ENCODE results near the gene XCL2.
"Not testable (repeated sequence)": the region's sequence is repeated elsewhere in the genome, so short reads cannot be mapped to it uniquely, and the experiment has no call there.

Gene XCL2

DNA sequence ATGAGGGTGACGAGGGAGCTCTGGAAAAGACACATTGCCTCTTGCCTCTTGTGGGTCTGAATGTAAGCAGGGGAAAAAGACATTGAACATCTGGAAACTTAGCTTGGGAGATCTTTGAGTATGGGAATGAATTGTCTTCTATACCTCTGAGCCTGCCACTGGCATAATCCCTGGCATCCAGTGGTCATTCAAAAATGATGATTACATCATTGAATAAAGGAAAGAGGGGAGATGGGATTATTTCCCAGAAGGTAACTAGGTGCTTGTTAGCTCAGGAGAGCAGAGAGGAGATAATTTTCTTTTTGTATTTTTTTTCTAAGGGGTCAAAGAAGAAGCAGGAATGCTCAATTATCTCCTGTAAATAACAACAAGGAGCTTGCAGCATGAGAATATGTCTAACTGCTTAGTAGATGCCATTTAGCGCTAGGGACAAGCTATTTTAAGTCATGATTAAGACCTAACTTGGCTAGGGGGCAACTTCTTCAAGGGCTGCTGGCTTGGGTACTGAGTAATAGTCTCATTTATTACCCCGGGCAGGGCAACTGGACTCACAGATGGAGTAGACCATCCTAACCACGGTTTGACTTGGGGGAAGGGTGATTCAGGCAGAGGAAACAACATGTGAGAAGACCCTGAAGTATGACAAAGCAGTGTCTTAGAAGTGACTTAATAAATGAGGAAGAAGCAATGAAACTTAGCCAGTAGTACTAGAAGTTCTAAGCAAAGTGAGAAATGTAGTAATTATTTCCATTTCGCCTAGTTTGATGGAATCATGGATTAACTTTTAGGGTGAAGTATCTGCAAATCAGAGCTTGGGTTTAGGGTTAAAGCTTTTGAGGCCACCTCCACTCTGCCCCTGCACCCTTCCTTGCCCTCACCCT lies 11.0 kb upstream of the XCL2 start:
- intact Hi-C loops (cut with DNase I; ENCODE audit: low total_unique reads): no loop called here
- H3K27ac ChIP-seq: no peak overlapping the region
- no peaks in the 10 kb centered on the region for H3K4me1 ChIP-seq
- no peak for DNase-seq
- no peaks in the 10 kb centered on the region for H3K9me3 ChIP-seq
- H3K4me3 ChIP-seq: no peak overlapping the region
- TF ChIP-seq, protein P1, sequence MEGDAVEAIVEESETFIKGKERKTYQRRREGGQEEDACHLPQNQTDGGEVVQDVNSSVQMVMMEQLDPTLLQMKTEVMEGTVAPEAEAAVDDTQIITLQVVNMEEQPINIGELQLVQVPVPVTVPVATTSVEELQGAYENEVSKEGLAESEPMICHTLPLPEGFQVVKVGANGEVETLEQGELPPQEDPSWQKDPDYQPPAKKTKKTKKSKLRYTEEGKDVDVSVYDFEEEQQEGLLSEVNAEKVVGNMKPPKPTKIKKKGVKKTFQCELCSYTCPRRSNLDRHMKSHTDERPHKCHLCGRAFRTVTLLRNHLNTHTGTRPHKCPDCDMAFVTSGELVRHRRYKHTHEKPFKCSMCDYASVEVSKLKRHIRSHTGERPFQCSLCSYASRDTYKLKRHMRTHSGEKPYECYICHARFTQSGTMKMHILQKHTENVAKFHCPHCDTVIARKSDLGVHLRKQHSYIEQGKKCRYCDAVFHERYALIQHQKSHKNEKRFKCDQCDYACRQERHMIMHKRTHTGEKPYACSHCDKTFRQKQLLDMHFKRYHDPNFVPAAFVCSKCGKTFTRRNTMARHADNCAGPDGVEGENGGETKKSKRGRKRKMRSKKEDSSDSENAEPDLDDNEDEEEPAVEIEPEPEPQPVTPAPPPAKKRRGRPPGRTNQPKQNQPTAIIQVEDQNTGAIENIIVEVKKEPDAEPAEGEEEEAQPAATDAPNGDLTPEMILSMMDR (IDR thresholded peaks at IDR 0.05): no peak
- no peaks in the 10 kb centered on the region for H3K27me3 ChIP-seq
- H3K36me3 ChIP-seq: no peaks in the 10 kb centered on the region

DNA sequence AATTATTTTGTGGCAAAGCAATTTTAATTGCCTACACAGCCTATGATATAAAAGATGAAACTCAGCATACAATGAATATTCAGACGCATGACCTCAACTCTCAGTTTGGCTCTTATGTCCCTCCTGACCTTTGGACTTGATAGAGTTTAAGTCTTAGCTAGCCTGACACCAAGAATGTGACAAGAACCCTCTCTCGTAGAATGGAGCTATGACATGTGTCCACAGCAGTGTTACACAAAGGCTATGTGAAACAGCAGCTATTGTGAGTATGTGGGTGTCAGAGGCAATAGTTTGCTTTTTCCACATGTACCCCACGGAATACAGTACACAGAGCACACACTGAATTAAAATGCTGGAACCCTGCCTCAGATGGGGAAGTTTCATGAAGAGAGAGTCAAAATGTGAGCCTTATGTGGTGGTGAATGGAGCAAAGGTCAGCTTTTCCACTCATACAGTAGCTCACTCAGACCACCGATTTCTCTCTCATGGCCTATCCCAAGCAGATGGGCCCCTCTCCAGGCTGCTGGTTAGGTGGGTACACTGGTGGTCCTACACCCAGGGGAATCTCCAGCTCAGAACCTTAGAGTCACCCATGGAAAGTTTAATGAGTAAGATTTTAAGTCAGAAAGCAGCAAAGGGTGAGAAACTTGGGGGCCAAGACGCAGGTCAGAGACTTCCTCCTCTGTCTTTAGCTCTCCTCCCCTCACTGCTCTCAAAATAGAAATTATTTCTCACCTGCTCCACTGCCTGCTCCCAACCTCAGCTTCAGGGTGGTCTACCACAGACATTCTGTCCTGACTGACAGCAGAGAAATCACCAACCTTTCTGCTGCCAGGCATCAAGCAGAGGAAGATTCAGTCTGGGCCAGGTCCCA lies 10.1 kb upstream of the XCL2 start:
- Histone ChIP-seq H3K36me3 (no peaks in the 10 kb centered on the region), H3K4me1 (no peaks in the 10 kb centered on the region), H3K27ac (no peak overlapping the region), H3K4me3 (no peak overlapping the region), H3K27me3 (no peaks in the 10 kb centered on the region), H3K9me3 (no peaks in the 10 kb centered on the region)
- intact Hi-C loops (cut with DNase I; ENCODE audit: low total_unique reads): no loop called here
- no peak for DNase-seq
- TF ChIP-seq, protein P1 (IDR thresholded peaks at IDR 0.05): no peak

DNA sequence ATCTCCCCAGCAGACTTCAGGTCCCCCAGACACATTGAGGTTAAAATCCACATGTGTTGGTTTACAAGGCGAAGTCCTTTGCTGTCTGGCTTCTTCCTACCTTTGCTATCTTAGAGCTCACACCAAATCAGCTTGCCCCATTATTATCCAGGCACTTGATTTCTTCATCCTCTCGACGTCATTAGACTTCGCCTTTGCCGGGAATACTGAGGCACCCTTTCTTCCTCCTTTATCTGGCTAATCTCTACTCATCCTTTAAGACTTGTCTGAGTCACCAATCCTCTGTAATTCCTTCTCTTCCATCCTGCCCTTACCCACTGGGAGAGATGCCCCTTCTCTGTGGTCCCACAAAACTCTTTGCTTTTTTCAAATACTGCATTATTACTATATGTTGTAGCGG lies 9.2 kb upstream of the XCL2 start:
- intact Hi-C loops (cut with DNase I; ENCODE audit: low total_unique reads): no loop called here
- no peak overlapping the region for H3K27ac ChIP-seq
- DNase-seq: no peak
- no peak overlapping the region for H3K4me3 ChIP-seq
- H3K4me1 ChIP-seq: no peaks in the 10 kb centered on the region
- no peaks in the 10 kb centered on the region for H3K9me3 ChIP-seq
- TF ChIP-seq, protein P1 (IDR thresholded peaks at IDR 0.05): no peak
- H3K36me3 ChIP-seq: no peaks in the 10 kb centered on the region
- H3K27me3 ChIP-seq: no peaks in the 10 kb centered on the region

DNA sequence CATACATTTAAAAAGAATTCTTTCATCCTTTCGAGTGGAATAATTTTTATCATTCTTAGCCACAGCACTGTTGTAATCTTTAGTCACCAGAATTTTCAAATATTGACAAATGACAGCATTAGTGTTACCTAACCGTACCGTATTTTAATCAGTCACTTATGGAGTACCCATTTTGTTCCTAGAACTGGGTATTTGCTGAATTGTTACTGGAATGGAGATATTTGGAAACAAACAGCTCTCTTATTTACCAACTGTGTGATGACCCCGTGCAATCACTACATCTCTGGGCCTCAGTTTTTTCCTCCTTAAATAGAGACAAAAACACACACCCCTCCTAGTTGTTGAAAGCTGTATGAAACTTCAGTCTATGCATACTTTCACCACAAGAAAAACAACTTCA lies 7.9 kb upstream of the XCL2 start:
- Histone ChIP-seq H3K4me1 (no peaks in the 10 kb centered on the region), H3K27me3 (no peaks in the 10 kb centered on the region), H3K4me3 (no peak overlapping the region), H3K36me3 (no peaks in the 10 kb centered on the region), H3K27ac (no peak overlapping the region), H3K9me3 (no peaks in the 10 kb centered on the region)
- TF ChIP-seq, protein P1 (IDR thresholded peaks at IDR 0.05): no peak
- intact Hi-C loops (cut with DNase I; ENCODE audit: low total_unique reads): no loop called here
- no peak for DNase-seq

DNA sequence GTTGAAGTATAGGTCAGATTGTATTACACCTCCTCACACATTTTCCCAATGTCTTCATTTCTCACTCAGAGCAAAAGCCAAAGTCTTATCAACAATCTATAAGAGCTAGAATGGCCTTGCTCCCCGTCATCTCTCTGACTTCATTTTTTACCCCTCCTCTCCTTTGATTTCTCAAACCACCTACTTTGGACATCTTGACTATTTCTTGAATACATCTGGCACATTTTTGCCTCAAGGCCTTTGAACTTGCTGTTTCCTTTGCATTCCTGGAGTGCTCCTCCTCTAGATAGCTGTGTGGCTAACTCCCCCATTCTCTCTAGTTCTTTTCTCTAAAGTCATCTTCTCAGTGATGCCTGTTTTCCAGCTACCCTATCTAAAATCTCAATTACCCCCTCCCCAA lies 7.2 kb upstream of the XCL2 start:
- H3K27ac ChIP-seq: no peak overlapping the region

DNA sequence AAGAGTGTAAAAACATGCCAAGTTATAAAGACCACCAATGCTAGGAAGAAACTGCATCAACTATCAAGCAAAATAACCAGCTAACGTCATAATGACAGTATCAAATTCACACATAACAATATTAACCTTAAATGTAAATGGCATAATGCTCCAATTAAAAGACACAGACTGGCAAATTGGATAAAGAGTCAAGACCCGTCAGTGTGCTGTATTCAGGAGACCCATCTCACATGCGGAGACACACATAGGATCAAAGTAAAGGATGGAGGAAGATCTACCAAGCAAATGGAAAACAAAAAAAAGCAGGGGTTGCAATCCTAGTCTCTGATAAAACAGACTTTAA lies 2.7 kb upstream of the XCL2 start:
- H3K27me3 ChIP-seq; H3K9me3 ChIP-seq; intact Hi-C loops (cut with DNase I; ENCODE audit: low total_unique reads); H3K4me3 ChIP-seq; DNase-seq; H3K4me1 ChIP-seq; H3K36me3 ChIP-seq; H3K27ac ChIP-seq: not testable (repeated sequence)

More for the DNA sequence above, 7.2 kb upstream of the XCL2 start:
- TF ChIP-seq, protein P1 (IDR thresholded peaks at IDR 0.05): no peak
- H3K4me1 ChIP-seq: no peaks in the 10 kb centered on the region
- H3K27me3 ChIP-seq: no peaks in the 10 kb centered on the region
- no peak overlapping the region for H3K4me3 ChIP-seq
- no peak for DNase-seq
- H3K9me3 ChIP-seq: no peaks in the 10 kb centered on the region
- H3K36me3 ChIP-seq: no peaks in the 10 kb centered on the region
- intact Hi-C loops (cut with DNase I; ENCODE audit: low total_unique reads): no loop called here

DNA sequence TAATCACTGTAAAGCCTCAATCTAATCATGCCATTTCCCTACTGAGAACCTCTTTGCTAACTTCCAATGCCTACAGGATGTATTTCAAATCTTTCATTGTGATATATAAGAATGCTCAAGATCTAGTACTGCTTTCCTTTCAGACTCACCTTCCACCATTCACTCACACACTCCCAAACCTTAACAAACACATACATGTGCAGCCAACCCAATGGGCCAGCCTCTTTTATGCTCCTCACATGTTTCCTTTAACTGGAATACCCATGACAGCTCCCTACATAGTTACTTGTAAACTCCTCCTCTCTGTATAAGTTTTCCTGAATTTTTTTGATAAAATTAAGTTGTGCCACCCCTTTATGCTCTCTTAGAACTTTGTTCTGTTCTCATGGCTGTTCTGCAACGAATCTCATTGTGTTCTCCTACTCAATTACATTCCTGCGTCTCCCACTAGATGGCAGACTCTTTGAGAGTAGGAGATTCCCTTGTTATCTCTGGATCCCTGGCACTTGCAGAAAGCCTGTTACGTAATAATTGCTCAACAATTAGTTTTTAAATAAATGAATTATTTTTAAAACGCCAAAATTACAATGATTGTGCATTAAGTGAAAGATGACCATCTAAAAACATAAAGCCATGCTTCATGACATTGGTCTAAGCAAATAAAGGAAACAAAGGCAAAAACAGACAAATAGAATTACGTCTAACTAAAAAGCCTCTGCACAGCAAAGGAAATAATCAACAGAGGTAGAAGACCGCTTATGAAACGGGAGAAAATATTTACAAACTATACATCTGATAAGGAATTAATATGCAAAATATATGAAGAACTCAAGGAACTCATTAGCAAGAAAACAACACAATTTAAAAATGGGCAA lies 2.1 kb upstream of the XCL2 start:
- H3K27ac ChIP-seq; H3K27me3 ChIP-seq; H3K36me3 ChIP-seq; H3K9me3 ChIP-seq; DNase-seq; H3K4me3 ChIP-seq; H3K4me1 ChIP-seq; intact Hi-C loops (cut with DNase I; ENCODE audit: low total_unique reads): not testable (repeated sequence)

DNA sequence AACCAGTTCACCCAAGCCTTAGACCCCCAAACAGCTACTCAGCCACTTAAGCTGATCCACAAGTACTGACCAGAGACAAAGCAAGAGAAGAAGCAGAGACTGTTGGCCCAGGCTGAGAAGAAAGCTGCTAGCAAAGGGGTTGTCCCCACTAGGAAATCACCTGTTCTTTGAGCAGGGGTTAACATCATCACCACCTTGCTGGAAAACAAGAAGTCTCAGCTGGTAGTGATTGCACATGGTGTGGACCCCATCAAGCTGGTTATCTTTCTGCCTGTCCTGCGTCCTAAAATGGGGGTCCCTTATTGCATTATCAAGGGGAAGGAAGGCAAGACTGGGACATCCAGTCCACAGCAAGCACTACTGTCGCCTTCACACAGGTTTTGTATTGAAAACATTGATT lies 819 bp downstream of the XCL2 start:
- H3K9me3 ChIP-seq; H3K27me3 ChIP-seq; intact Hi-C loops (cut with DNase I; ENCODE audit: low total_unique reads); H3K4me3 ChIP-seq; H3K36me3 ChIP-seq; DNase-seq; H3K27ac ChIP-seq; H3K4me1 ChIP-seq: not testable (repeated sequence)
